K562 (cell line): ENCODE data around the gene PRR11. TPM values are rescaled to one million over a fixed set of nuclear protein-coding genes. Genes with fewer than 3 reads are reported as not detected.
A peak's percentile ranks its signal among the peaks of the same experiment; 100 is the strongest.

Experiments
- ATAC-seq: fragments of 200-7000 bp; cut with Tn5 transposase; 3 replicates; pipeline ENCODE4 v1.9.1; 2020; ENCODE audit warnings: moderate library complexity
- BruUV-seq: library from RNA; stranded (reverse); fragments of 400-500 nt; replicated peaks from 2 replicates; lab custom pipeline; 2021; lab: Mats Ljungman, UMichigan
- CTCF ChIA-PET: fragments of 300-600 bp; formaldehyde crosslinking; extraction: SDS; loops from one replicate; lab custom pipeline; 2021; ENCODE audit warnings: low intra/inter-chr PET ratio; lab: Yijun Ruan, JAX
- POLR2A ChIA-PET: fragments of 300-600, 350-650 bp; sonication (Branson Sonifier 250); formaldehyde crosslinking; extraction: SDS; loops from one replicate; lab custom pipeline; 2021; ENCODE audit warnings: antibody characterized with exemption, inconsistent platforms; lab: Yijun Ruan, JAX
- DNase-seq, 4 experiments: peaks; one replicate each; pipeline versions ENCODE4 v3.0.0 to v3.0.0-alpha.2; 2011 to 2018; ENCODE audit warnings: low spot score in 3 of 4, mixed read lengths in 3 of 4; ENCODE audit errors: extremely low read depth in 1 of 4
- FAIRE-seq: peaks from 2 replicates; lab custom pipeline; 2011; peaks lifted over from hg19 to GRCh38; lab: Jason Lieb, UNC
- H2AFZ ChIP-seq: 2 replicates; pipeline ENCODE4 v1.6.0; 2011; ENCODE audit warnings: low read depth, low read length, control low read depth, inconsistent platforms
- H3K27ac ChIP-seq: fragments of 200-600 bp; 3 replicates; pipeline ENCODE4 v1.8.0; 2011; ENCODE audit warnings: low read depth, mild to moderate bottlenecking, control low read depth, inconsistent platforms, low read length, moderate library complexity, mixed read lengths; ENCODE audit errors: extremely low read depth
- H3K27me3 ChIP-seq, 2 experiments: fragments of 300-600 bp in 1 of 2; 2 replicates in 1 of 2; 3 replicates in 1 of 2; pipeline versions ENCODE4 v1.6.0 to v1.8.0; 2011; ENCODE audit warnings: inconsistent platforms in 2 of 2, low read length in 2 of 2, mild to moderate bottlenecking in 1 of 2, mixed read lengths in 1 of 2, moderate library complexity in 1 of 2; ENCODE audit not compliant: control insufficient read depth in 2 of 2, insufficient read depth in 2 of 2
- H3K36me3 ChIP-seq: fragments of 300-600 bp; 3 replicates; pipeline ENCODE4 v1.8.0; 2011; ENCODE audit warnings: mild to moderate bottlenecking, low read length, inconsistent platforms; ENCODE audit not compliant: control insufficient read depth, insufficient read depth
- H3K4me1 ChIP-seq, 2 experiments: fragments of 200-600 bp in 1 of 2; replicated peaks in 1 of 2; 2 replicates in 1 of 2; 3 replicates in 1 of 2; pipeline versions ENCODE4 v1.5.1 to v1.8.0; 2011; ENCODE audit warnings: inconsistent platforms in 2 of 2, low read length in 2 of 2, mild to moderate bottlenecking in 1 of 2, mixed read lengths in 1 of 2, moderate library complexity in 1 of 2; ENCODE audit not compliant: control insufficient read depth in 2 of 2, insufficient read depth in 2 of 2
- H3K4me2 ChIP-seq: 2 replicates; pipeline ENCODE4 v1.6.1; 2011; ENCODE audit warnings: low read length, control low read depth, inconsistent platforms, mixed read lengths; ENCODE audit not compliant: insufficient read depth
- H3K4me3 ChIP-seq: fragments of 200-600 bp; sonication (generic), shearing (Covaris generic); 2 replicates; pipeline ENCODE4 v1.5.1; 2016; ENCODE audit warnings: control low read depth, inconsistent platforms
- H3K79me2 ChIP-seq: fragments of 200-600 bp; 3 replicates; pipeline ENCODE4 v1.8.0; 2011; ENCODE audit warnings: low read length, inconsistent platforms; ENCODE audit not compliant: control insufficient read depth, insufficient read depth
- H3K9ac ChIP-seq, 2 experiments: 2 replicates each; pipeline versions ENCODE4 v1.6.0 to v1.6.1; 2011; ENCODE audit warnings: low read depth in 2 of 2, low read length in 2 of 2, control low read depth in 1 of 2, inconsistent platforms in 1 of 2, mild to moderate bottlenecking in 1 of 2, mixed read lengths in 1 of 2; ENCODE audit not compliant: insufficient read depth in 1 of 2
- H3K9me1 ChIP-seq: one replicate; pipeline ENCODE4 v1.6.0; 2011; ENCODE audit warnings: inconsistent platforms, mild to moderate bottlenecking, low read length, moderate library complexity; ENCODE audit not compliant: control insufficient read depth, insufficient read depth
- H3K9me3 ChIP-seq: replicated peaks from 2 replicates; pipeline ENCODE4 v1.5.1; 2011; ENCODE audit warnings: low read depth, low read length, inconsistent platforms; ENCODE audit not compliant: control insufficient read depth, insufficient read depth
- H4K20me1 ChIP-seq: replicated peaks from 2 replicates; pipeline ENCODE4 v1.6.1; 2011; ENCODE audit warnings: low read length, inconsistent platforms, mixed read lengths; ENCODE audit not compliant: control insufficient read depth, insufficient read depth
- CHD4 ChIP-seq: fragments of 200-600 bp; sonication (generic); IDR thresholded peaks from 3 replicates; pipeline ENCODE4 v1.6.1; 2012; ENCODE audit warnings: low read depth, mild to moderate bottlenecking, mixed read lengths, low read length, inconsistent platforms; ENCODE audit not compliant: insufficient read depth, insufficient replicate concordance, poor library complexity, severe bottlenecking
- DACH1 ChIP-seq: fragments of 450-650 bp; IDR thresholded peaks from 2 replicates; pipeline ENCODE4 v1.6.1; 2018; ENCODE audit not compliant: partially characterized antibody
- EP300 ChIP-seq: IDR thresholded peaks from 2 replicates; pipeline ENCODE4 v1.6.1; 2012; ENCODE audit warnings: low read length, improper control_type of control experiment
- FIP1L1 ChIP-seq: fragments of 200-400 bp; formaldehyde crosslinking; IDR thresholded peaks from 2 replicates; pipeline ENCODE4 v1.6.1; 2018; ENCODE audit warnings: mild to moderate bottlenecking, low read depth, low read length; ENCODE audit not compliant: poor library complexity, severe bottlenecking
- HBP1 ChIP-seq: fragments of 450-650 bp; formaldehyde crosslinking; IDR thresholded peaks from 2 replicates; pipeline ENCODE4 v1.4.0; 2022; ENCODE audit warnings: missing genetic modification characterization
- HOMEZ ChIP-seq: fragments of 250-450 bp; sonication (Bioruptor Pico); IDR thresholded peaks from 2 replicates; pipeline ENCODE4 v1.4.0; 2020; ENCODE audit warnings: mild to moderate bottlenecking, moderate library complexity
- MBD2 ChIP-seq: sonication (generic); IDR thresholded peaks from 2 replicates; pipeline ENCODE4 v1.6.1; 2016; ENCODE audit warnings: low read depth, borderline replicate concordance
- NCOR1 ChIP-seq: fragments of 450-650 bp; IDR thresholded peaks from 2 replicates; pipeline ENCODE4 v1.6.1; 2016; ENCODE audit warnings: mild to moderate bottlenecking, moderate library complexity
- RERE ChIP-seq: sonication (generic); formaldehyde crosslinking; IDR thresholded peaks from 2 replicates; pipeline ENCODE4 v1.8.0; 2023; ENCODE audit warnings: missing genetic modification reagents, mild to moderate bottlenecking, borderline replicate concordance
- RFX1 ChIP-seq: fragments of 450-650 bp; IDR thresholded peaks from 2 replicates; pipeline ENCODE4 v1.6.1; 2016; ENCODE audit warnings: mild to moderate bottlenecking, moderate library complexity
- STAT5A ChIP-seq: IDR thresholded peaks from 2 replicates; pipeline ENCODE4 v1.6.1; 2012; ENCODE audit warnings: low read length, inconsistent platforms, borderline replicate concordance
- ZNF165 ChIP-seq: fragments of 250-450 bp; sonication (Bioruptor Pico); IDR thresholded peaks from 2 replicates; pipeline ENCODE4 v1.4.0; 2020; ENCODE audit warnings: borderline replicate concordance
- ZNF274 ChIP-seq: IDR thresholded peaks from 2 replicates; pipeline ENCODE4 v1.6.1; 2011; ENCODE audit warnings: low read depth, mild to moderate bottlenecking, low read length, moderate library complexity, borderline replicate concordance
- WGBS: fragments of 100-300 bp; shearing (Covaris generic); methylation state at CpG from one replicate; pipeline ENCODE4 v1.1.6; 2016; ENCODE audit warnings: low coverage, mixed read lengths; ENCODE audit not compliant: insufficient coverage; ENCODE audit errors: missing lambda C conversion rate; 5-methylcytosine and 5-hydroxymethylcytosine counted together
- in situ Hi-C: fragments of 300-500 bp; cut with MboI; formaldehyde crosslinking; loops from 4 replicates; pipeline ENCODE4 v1.15.0; 2018; ENCODE audit warnings: inconsistent platforms, mixed read lengths
- intact Hi-C: fragments of 100-400 bp; cut with micrococcal nuclease; formaldehyde crosslinking; loops from 2 replicates; pipeline ENCODE4 v1.14.2; 2022
- polyA plus RNA-seq, 8 experiments: library from polyadenylated mRNA; depleted of rRNA in 4 of 8; stranded (reverse) in 5 of 8; unstranded in 3 of 8; fragments of >200 nt; fragmentation: Nextera tagmentation in 2 of 8; fragmentation: Illumina TruSeq in 1 of 8; extraction: Ambion mirVana in 2 of 8; extraction: Trizol in 1 of 8; gene quantifications; 2 replicates each; pipeline versions ENCODE4 v1.2.1 to v1.2.3, GENCODE V29; 2011 to 2014; ENCODE audit warnings: inconsistent platforms in 1 of 8, missing spikeins in 1 of 8
- total RNA-seq, 7 experiments: library from RNA; depleted of rRNA in 6 of 7; stranded (reverse); fragments of >200 nt in 6 of 7; fragmentation: Illumina TruSeq in 2 of 7; extraction: Trizol in 2 of 7; gene quantifications; 2 replicates each; pipeline versions ENCODE4 v1.2.1 to v1.2.3, GENCODE V29; 2011 to 2021; ENCODE audit warnings: low replicate concordance in 1 of 7

PRR11 gene
- total and polyA plus RNA-seq, 9 of the 15 experiments (the other 6 are each of a cell fraction or from before 2014, with no cell fraction given): 13.3 to 75.2 (median 46.4) TPM

GRCh38 chr17:59165933-59166342, 10.4 kb downstream of the PRR11 start (continued):
- TF ChIP-seq ZNF274: no peak
- no peak for TF ChIP-seq EP300
- peak; percentile 47 for TF ChIP-seq DACH1

GRCh38 chr17:59167571-59168001, 12.0 kb downstream of the PRR11 start:
- Histone ChIP-seq H4K20me1 (no peaks in the 10 kb centered on the region), H3K79me2 (peaks cover 49% of the 10 kb centered on the region), H3K27ac (no peak overlapping the region), H3K9me3 (no peaks in the 10 kb centered on the region), H3K4me3 (no peak overlapping the region), H3K27me3 (no peaks in the 10 kb centered on the region), H2AFZ (no peak overlapping the region), H3K4me1 (peaks cover 5 to 7% of the 10 kb centered on the region in 2 experiments; a peak in 3 of 5 replicates), H3K9ac (no peak overlapping the region), H3K9me1 (no peaks in the 10 kb centered on the region), H3K4me2 (no peak overlapping the region), H3K36me3 (peaks cover 27% of the 10 kb centered on the region; the same call in 1 of the 3 replicates)
- no peak for DNase-seq
- in situ Hi-C loops (no loop called here), intact Hi-C loops (no loop called here)
- ChIA-PET POLR2A (interaction anchor here (1.9 kb wide), 1 partner anchor 12 kb away, joined by 5 read pairs; the partner anchor contains the start of genes PRR11 and SKA2), CTCF (no interaction called here)
- no TSS peak for BruUV-seq
- ATAC-seq: peak; percentile 22; the same call in 1 of the 3 replicates
- no peak for FAIRE-seq
- 9% methylated on average over 2 of the region's 2 CpGs for WGBS
- TF ChIP-seq RERE (CRISPR knock-in tag) (no peak), FIP1L1 (no peak), CHD4 (no peak), HBP1 (no peak), MBD2 (no peak), STAT5A (peak; percentile 44), RFX1 (peak; percentile 27; the same call in 1 of the 2 replicates), HOMEZ (CRISPR knock-in tag) (no peak), ZNF165 (CRISPR knock-in tag) (no peak), NCOR1 (no peak)
